NCI-H446 (cell line): Measurements from ENCODE around the gene ARHGAP21.
"Not testable (repeated sequence)": the region's sequence is repeated elsewhere in the genome, so short reads cannot be mapped to it uniquely, and the experiment has no call there.

ENCODE experiments used
- DNase-seq, 2 experiments: peaks; one replicate each; lab custom pipeline; 2025; lab: John Stamatoyannopoulos, UW

The ARHGAP21 gene

GRCh38 chr10:24723788-24724380 is at the start of gene ARHGAP21:
ARHGAP21 (minus strand) TSS chr10:24723887; CDS start chr10:24721899, 1,988 bp downstream.
- DNase-seq: peak; percentile 35 to 62

DNA sequence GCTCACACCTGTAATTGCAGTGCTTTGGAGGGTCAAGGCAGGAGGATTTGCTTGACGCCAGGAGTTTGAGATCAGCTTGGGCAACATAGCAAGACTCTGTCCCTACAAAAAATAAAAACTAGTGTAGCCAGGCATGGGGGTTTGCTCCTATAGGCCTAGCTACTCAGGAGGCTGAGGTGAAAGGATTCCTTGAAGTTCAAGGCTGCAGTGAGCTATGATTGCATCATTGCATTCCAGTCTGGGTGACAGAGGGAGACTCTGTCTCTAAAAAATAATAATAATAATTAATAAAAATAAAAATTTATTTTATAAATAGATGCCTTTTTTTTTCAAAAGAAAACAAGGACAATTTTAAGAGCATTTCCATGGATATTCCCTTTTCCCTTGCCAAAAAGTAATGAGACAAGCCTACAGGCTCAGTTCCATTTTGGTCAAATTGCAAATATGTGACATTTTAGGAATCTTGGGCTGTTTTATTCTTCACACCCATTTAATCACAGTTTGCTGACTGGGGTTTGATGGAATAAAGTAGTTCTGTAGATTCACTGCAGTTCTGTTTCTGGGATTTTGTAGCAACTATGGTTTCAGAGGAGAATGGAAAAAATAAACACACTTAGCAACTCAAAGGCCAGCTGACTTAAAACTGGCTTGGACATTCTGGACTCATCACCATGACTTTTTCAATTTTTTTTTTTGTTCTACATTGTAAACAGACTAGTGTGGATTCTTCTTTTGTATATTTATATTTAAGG is 48.4 kb upstream of the ARHGAP21 start:
- no peak for DNase-seq

DNA sequence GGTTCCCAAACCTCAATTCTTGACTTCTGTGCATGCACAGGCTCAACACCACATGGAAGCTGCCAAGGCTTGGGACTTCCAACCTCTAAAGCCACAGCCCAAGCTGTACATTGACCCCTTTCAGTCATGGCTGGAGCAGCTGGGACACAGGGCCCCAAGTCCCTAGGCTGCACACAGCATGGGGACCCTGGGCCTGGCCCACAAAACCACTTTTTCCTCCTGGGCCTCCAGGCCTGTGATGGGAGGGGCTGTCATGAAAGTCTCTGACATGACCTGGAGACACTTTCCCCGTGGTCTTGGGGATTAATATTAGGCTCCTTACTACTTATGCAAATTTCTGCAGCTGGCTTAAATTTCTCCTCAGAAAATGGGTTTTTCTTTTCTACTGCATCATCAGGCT is 41.3 kb upstream of the ARHGAP21 start:
- DNase-seq: not testable (repeated sequence)

- DNase-seq: no peak
Observed at GRCh38 chr10:24762966-24763623, 39.4 kb upstream of the ARHGAP21 start.

DNA sequence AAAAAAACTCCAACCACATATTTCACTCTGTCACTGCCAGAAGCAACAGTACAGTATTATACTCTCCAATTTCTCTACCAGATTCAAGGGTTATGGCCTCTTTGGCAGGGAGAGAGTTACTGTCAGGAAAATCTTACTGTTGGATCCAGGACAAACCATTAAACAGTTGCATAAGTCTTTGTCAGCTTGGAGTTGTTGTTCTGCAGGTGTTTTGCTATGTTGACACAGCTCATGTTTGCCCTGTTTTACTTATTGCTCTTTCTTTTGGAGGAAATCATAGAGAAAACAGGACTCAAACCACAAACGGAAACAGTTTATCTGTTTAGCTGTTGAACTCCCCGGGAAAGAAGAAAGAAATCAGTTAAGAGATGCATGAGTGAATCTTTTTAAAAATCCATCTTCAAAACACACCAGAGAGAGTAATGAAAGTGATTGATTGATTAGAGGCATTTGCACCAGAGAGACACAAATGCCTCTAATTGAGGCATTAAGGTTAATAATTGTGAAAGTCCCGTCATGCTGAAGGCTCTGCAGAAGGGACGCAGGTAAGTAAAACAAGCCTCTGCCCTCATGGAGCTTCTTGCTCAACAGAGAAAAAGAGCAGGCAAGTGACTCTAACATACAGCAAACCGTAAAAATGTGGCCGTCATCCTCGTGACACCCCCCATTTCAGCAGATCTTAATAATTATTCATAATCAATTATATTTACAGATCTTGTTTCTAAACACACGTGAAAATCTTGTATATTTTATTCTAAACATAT is 38.7 kb upstream of the ARHGAP21 start:
- no peak for DNase-seq

DNA sequence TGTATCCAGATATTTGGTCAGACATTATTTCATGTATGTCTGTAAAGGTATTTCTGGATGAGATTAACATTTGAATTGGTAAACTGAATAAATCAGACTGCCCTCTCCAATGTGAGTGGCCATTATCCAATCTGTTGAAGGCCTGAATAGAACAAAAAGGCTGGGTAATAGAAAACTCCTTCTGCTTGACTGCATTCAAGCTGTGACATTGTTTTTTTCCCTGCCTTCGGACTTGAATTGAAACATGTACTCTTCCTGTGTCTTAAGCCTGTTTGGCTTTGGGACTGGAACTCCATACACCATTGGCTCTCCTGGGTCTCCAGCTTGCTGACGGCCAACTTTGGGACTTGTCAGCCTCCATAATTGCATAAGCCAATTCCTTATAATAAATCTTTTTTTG is 36.0 kb upstream of the ARHGAP21 start:
- no peak for DNase-seq

- DNase-seq: not testable (repeated sequence)
Observed at GRCh38 chr10:24758254-24758653, 34.6 kb upstream of the ARHGAP21 start.

- DNase-seq: no peak
Observed at GRCh38 chr10:24756283-24756682, 32.6 kb upstream of the ARHGAP21 start.

GRCh38 chr10:24751716-24752115 is 28.0 kb upstream of the ARHGAP21 start:
- no peak for DNase-seq

DNA sequence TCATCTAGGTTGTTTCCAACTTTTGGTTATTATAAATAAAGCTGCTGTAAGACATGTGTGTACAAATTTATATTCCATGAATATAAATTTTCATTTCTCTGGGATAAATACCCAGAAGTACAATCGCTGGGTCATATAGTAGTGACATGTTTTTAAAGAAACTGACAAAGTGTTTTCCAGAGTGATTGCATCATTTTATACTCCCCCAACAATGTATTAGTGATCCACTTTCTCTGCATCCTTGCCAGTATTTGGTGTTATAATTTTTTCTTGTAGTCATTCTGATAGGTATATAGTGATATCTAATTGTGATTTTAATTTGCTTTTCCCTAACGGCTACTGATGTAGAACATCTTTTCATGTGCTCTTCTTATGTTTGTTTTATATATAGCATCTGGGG is 27.0 kb upstream of the ARHGAP21 start:
- no peak for DNase-seq

GRCh38 chr10:24748214-24748613 is 24.5 kb upstream of the ARHGAP21 start:
- DNase-seq: no peak

DNA sequence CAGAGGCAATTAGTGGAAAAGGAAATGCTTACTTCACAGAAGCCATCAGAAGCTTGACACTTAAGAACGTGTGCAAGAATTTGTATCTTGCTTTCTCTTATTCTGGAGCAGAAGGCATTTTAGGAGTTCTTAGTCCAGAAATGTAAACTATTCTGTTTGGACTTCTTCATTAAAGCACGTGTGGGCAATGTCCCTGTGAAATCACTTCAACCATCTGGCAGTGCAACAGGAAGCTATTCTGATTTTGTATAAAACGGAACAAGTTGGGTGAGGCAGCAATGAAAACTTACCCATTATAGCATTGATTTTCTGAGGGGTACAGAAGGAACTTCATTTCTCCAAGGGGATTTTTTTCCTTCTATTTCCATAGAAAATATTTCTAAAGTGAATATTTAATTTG is 21.3 kb upstream of the ARHGAP21 start:
- no peak for DNase-seq

- DNase-seq: no peak
Observed at GRCh38 chr10:24740714-24741113, 17.0 kb upstream of the ARHGAP21 start.

DNA sequence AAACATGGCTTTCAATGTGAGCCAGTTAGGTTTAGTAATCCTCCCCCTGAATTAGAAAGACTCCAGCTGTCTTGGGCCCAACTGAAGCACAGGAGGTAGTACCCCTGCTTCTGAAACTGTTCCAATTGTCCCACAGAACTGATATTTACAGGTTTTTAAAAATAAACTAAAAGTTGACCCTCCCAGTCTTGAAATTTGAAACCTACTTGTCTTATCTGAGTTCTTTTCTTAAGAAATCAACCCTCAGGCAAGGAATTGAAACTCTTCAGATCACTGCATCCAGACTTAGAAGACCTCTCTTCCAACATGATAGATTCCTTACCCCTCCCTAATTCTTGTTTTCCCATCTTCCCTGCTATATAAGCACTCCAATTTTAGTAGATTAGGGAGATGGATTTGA is 13.3 kb upstream of the ARHGAP21 start:
- no peak for DNase-seq

- no peak for DNase-seq
Observed at GRCh38 chr10:24731942-24732341, 8.3 kb upstream of the ARHGAP21 start.

- DNase-seq: no peak
Observed at GRCh38 chr10:24730811-24731210, 7.1 kb upstream of the ARHGAP21 start.

- no peak for DNase-seq
Observed at GRCh38 chr10:24727786-24728185, 4.1 kb upstream of the ARHGAP21 start.

DNA sequence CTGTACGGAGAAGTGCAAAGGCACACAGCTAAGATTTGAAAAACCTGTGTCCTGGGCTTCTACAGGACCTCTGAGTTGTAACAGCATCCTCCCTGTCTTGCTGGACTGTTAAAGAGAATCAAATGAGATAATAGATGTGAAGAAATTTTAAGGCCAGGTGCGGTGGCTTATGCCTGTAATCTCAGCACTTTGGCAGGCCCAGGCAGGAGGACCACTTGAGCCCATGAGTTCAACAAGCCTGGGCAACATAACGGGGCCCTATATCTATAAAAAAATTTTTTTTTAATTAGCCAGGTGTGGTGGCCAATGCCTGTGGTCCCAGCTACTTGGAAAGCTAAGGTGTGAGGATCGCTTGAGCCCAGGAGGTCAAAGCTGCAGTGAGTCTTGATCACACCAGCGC is 2.9 kb upstream of the ARHGAP21 start:
- no peak for DNase-seq

DNA sequence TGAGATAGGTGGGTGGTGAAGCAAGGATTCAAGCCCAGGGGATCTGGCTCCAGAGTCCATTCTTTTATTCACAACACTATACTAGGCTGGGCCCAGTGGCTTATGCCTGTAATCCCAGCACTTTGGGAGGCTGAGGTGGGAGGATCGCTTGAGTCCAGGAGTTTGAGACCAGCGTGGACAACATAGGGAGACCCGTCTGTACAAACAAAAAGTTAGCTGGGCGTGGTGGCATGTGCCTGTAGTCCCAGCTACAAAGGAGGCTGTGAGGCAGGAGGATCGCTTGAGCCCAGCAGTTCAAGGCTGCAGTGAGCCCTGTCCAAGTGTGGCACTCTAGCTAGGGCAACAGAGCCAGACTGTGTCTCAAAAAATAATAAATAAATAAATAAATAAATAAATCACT is 2.3 kb upstream of the ARHGAP21 start:
- DNase-seq: not testable (repeated sequence)

DNA sequence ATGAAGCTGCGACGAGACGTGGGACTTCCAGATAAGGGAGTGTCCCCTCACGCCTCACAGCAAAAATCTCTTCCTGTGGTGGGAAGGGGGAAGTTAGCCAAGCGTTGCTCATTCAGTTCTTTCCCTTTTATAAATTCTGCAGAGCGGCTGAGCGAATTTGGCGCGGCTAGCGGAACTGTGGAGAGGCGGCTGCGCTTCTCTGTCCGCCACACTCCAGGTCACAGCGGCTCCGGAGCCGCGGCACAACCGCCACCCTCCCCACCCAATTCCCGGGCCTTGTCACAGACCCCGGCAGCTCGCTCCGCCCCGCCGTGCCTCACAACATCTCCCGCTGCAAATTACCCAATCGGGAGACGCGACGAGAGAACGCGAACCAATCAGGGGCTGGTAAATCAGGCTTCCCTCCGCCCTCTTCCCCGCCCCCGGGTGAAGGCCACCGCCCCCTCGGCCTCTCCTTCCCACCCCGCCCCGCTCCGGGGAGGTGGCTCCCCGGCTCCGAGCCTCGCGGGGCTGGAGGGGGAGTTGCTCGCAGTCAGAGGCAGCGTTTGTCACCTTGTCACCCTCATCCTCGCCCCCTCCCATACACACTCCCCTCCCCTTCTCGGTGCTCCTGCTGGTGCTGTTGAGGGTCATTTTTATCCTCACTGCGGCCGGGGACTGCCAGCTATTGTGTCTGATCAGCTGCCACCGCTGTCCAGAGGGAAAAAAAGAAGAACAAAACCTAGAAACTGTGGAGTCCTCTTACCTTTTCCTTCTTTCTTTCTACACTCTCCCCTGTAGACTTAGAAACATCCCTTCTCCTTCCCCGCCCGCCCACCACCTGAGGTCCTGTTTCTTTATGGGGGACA is 918 bp upstream of the ARHGAP21 start:
- DNase-seq: peak; percentile 95 to 97

DNA sequence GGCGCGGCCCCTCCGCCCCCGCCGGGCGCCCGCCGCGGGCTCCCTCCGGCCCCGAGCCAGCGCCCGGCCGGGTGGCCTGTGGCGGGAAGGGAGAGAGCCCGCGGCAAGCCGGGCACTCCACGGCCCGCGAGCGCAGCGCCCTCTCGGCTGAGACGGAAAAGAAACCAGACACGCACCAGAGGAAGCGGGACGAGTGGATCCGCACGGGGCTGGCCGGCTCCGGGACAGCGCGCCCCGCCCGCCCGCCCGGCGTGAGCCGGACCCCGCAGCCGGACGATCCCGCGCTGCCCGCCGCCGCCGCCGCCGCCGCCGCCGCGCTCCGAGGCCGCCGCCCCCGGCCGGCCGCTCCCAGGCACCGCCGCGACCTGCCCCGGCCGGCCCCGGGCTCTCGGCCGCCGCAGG is 300 bp downstream of the ARHGAP21 start:
- DNase-seq: peak in 1 of 2 experiments; percentile 35
